ENCODE results near the gene EYS. TPM values are rescaled to one million over a fixed set of nuclear protein-coding genes. Genes with fewer than 3 reads are reported as not detected.

EYS gene
- total and polyA plus RNA-seq, 2 of the 13 experiments (the other 11 are each of a cell fraction or from before 2014, with no cell fraction given): 0.04 to 0.07 TPM

DNA sequence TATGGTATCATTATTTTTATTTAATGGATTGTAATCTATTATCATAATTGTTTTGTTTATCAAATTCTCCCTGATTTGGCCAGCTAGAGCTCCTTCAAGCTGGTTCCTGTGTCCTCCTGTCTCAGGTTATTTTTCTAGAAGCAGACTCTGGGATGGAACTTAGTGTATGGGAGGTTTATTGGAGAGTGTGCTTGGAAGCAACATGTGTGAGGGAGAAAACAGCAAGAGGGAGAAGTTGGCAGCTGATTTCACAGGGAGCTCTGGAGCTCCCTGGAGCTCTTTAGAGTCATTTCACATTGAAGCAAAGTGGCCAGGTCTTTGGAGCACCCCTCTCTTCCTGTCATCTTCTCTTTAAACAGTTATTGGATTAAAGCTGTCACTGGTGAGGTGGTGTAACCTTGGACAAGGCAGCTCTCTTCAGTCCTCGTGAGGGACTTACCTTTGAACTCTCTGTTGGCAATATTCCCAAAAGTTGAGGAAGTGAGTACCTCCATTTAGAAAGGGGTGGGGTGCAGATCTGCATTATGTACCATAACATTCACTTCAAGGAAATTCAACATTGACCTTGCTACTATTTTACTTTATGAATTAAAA, 1967.8 kb downstream of the EYS start (continued):
- no peak for TF ChIP-seq ZSCAN30 (CRISPR knock-in tag; IDR thresholded peaks at IDR 0.05)
- no peak for TF ChIP-seq ZNF773 (CRISPR knock-in tag; IDR thresholded peaks at IDR 0.05; ENCODE audit: borderline replicate concordance)
- no peak for TF ChIP-seq KDM4B (CRISPR knock-in tag; IDR thresholded peaks at IDR 0.05)
- no peak for TF ChIP-seq NCOA1 (CRISPR knock-in tag; IDR thresholded peaks at IDR 0.05)
- TF ChIP-seq SIX4 (CRISPR knock-in tag; IDR thresholded peaks at IDR 0.05): no peak
- peak; percentile 54; the same call in 1 of the 2 replicates for TF ChIP-seq NR2C2 (CRISPR knock-in tag; IDR thresholded peaks at IDR 0.05; ENCODE audit: borderline replicate concordance)
- TF ChIP-seq ZNF335 (CRISPR knock-in tag; IDR thresholded peaks at IDR 0.05): 0 out of 2 replicates have a peak, but pooled peaks have one; percentile 17
- TF ChIP-seq, protein P1, sequence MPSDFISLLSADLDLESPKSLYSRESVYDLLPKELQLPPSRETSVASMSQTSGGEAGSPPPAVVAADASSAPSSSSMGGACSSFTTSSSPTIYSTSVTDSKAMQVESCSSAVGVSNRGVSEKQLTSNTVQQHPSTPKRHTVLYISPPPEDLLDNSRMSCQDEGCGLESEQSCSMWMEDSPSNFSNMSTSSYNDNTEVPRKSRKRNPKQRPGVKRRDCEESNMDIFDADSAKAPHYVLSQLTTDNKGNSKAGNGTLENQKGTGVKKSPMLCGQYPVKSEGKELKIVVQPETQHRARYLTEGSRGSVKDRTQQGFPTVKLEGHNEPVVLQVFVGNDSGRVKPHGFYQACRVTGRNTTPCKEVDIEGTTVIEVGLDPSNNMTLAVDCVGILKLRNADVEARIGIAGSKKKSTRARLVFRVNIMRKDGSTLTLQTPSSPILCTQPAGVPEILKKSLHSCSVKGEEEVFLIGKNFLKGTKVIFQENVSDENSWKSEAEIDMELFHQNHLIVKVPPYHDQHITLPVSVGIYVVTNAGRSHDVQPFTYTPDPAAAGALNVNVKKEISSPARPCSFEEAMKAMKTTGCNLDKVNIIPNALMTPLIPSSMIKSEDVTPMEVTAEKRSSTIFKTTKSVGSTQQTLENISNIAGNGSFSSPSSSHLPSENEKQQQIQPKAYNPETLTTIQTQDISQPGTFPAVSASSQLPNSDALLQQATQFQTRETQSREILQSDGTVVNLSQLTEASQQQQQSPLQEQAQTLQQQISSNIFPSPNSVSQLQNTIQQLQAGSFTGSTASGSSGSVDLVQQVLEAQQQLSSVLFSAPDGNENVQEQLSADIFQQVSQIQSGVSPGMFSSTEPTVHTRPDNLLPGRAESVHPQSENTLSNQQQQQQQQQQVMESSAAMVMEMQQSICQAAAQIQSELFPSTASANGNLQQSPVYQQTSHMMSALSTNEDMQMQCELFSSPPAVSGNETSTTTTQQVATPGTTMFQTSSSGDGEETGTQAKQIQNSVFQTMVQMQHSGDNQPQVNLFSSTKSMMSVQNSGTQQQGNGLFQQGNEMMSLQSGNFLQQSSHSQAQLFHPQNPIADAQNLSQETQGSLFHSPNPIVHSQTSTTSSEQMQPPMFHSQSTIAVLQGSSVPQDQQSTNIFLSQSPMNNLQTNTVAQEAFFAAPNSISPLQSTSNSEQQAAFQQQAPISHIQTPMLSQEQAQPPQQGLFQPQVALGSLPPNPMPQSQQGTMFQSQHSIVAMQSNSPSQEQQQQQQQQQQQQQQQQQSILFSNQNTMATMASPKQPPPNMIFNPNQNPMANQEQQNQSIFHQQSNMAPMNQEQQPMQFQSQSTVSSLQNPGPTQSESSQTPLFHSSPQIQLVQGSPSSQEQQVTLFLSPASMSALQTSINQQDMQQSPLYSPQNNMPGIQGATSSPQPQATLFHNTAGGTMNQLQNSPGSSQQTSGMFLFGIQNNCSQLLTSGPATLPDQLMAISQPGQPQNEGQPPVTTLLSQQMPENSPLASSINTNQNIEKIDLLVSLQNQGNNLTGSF (CRISPR knock-in tag; IDR thresholded peaks at IDR 0.05): no peak
- TF ChIP-seq, protein P2, sequence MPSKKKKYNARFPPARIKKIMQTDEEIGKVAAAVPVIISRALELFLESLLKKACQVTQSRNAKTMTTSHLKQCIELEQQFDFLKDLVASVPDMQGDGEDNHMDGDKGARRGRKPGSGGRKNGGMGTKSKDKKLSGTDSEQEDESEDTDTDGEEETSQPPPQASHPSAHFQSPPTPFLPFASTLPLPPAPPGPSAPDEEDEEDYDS (CRISPR knock-in tag; IDR thresholded peaks at IDR 0.05): no peak
- 0 out of 2 replicates have a peak, but pooled peaks have one; percentile 31 for TF ChIP-seq HOXA5 (CRISPR knock-in tag; IDR thresholded peaks at IDR 0.05)
- TF ChIP-seq ZNF235 (CRISPR knock-in tag; IDR thresholded peaks at IDR 0.05; ENCODE audit: borderline replicate concordance): no peak
- TF ChIP-seq ZNF720 (CRISPR knock-in tag; IDR thresholded peaks at IDR 0.05): no peak
- peak; percentile 26; the same call in 1 of the 2 replicates for TF ChIP-seq ZNF264 (CRISPR knock-in tag; IDR thresholded peaks at IDR 0.05)
- TF ChIP-seq GTF2F1 (IDR thresholded peaks at IDR 0.05; ENCODE audit: low read length): no peak
- TF ChIP-seq DR1 (CRISPR knock-in tag; IDR thresholded peaks at IDR 0.05): no peak
- TF ChIP-seq ZNF816 (CRISPR knock-in tag; IDR thresholded peaks at IDR 0.05; ENCODE audit: borderline replicate concordance): peak; percentile 40; the same call in 1 of the 2 replicates
- TF ChIP-seq, protein P3, sequence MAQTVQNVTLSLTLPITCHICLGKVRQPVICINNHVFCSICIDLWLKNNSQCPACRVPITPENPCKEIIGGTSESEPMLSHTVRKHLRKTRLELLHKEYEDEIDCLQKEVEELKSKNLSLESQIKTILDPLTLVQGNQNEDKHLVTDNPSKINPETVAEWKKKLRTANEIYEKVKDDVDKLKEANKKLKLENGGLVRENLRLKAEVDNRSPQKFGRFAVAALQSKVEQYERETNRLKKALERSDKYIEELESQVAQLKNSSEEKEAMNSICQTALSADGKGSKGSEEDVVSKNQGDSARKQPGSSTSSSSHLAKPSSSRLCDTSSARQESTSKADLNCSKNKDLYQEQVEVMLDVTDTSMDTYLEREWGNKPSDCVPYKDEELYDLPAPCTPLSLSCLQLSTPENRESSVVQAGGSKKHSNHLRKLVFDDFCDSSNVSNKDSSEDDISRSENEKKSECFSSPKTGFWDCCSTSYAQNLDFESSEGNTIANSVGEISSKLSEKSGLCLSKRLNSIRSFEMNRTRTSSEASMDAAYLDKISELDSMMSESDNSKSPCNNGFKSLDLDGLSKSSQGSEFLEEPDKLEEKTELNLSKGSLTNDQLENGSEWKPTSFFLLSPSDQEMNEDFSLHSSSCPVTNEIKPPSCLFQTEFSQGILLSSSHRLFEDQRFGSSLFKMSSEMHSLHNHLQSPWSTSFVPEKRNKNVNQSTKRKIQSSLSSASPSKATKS (CRISPR knock-in tag; IDR thresholded peaks at IDR 0.05): no peak
- no peak for TF ChIP-seq ZNF558 (CRISPR knock-in tag; IDR thresholded peaks at IDR 0.05; ENCODE audit: borderline replicate concordance)
- TF ChIP-seq SMAD3 (CRISPR knock-in tag; IDR thresholded peaks at IDR 0.05): no peak
- peak; percentile 41; the same call in 1 of the 2 replicates for TF ChIP-seq POGZ (CRISPR knock-in tag; IDR thresholded peaks at IDR 0.05)
- no peak for TF ChIP-seq ZNF598 (CRISPR knock-in tag; IDR thresholded peaks at IDR 0.05; ENCODE audit: borderline replicate concordance)
- TF ChIP-seq SMYD3 (CRISPR knock-in tag; IDR thresholded peaks at IDR 0.05): no peak
- no peak for TF ChIP-seq WIZ (CRISPR knock-in tag; IDR thresholded peaks at IDR 0.05)
- no peak for TF ChIP-seq RXRA (CRISPR knock-in tag; IDR thresholded peaks at IDR 0.05)
- no peak for TF ChIP-seq ZNF292 (CRISPR knock-in tag; IDR thresholded peaks at IDR 0.05; ENCODE audit: borderline replicate concordance, low read depth)

Data from HepG2 (cell line).